ENCODE data around the gene PANX1. TPM values are rescaled to one million over a fixed set of nuclear protein-coding genes. Genes with fewer than 3 reads are reported as not detected.

Gene PANX1
- total RNA-seq, 2 donors from 2014 or later = 12.3 to 15.7 TPM

GRCh38 chr11:94181943-94182342 lies 53.3 kb downstream of the PANX1 start:
- no peak overlapping the region for H3K27ac ChIP-seq
- TF ChIP-seq CTCF (IDR thresholded peaks at IDR 0.05) = no peak
- no peak for DNase-seq (ENCODE audit: low spot score)
- no peak overlapping the region for H3K4me3 ChIP-seq
- H3K4me1 ChIP-seq = no peaks in the 10 kb centered on the region
- peaks cover 19% of the 10 kb centered on the region for H3K36me3 ChIP-seq
- no peaks in the 10 kb centered on the region for H3K9me3 ChIP-seq
- H3K27me3 ChIP-seq = no peaks in the 10 kb centered on the region

GRCh38 chr11:94183251-94183885 lies 54.7 kb downstream of the PANX1 start:
- TF ChIP-seq CTCF (IDR thresholded peaks at IDR 0.05) = no peak

GRCh38 chr11:94183886-94184264 lies 55.2 kb downstream of the PANX1 start:
- Histone ChIP-seq H3K36me3 (peaks cover 19% of the 10 kb centered on the region), H3K9me3 (no peaks in the 10 kb centered on the region), H3K27ac (no peak overlapping the region), H3K4me3 (no peak overlapping the region), H3K27me3 (no peaks in the 10 kb centered on the region), H3K4me1 (no peaks in the 10 kb centered on the region)
- TF ChIP-seq CTCF (IDR thresholded peaks at IDR 0.05) = peak; percentile 67 to 82
- peak; percentile 84 for DNase-seq (ENCODE audit: low spot score)

More at GRCh38 chr11:94183251-94183885, 54.7 kb downstream of the PANX1 start:
- Histone ChIP-seq H3K27ac (no peak overlapping the region), H3K4me3 (no peak overlapping the region), H3K27me3 (no peaks in the 10 kb centered on the region), H3K4me1 (no peaks in the 10 kb centered on the region), H3K9me3 (no peaks in the 10 kb centered on the region), H3K36me3 (peaks cover 19% of the 10 kb centered on the region)
- DNase-seq (ENCODE audit: low spot score) = no peak

GRCh38 chr11:94184362-94184761 lies 55.7 kb downstream of the PANX1 start:
- peaks cover 19% of the 10 kb centered on the region for H3K36me3 ChIP-seq
- no peaks in the 10 kb centered on the region for H3K27me3 ChIP-seq
- no peak for DNase-seq (ENCODE audit: low spot score)

GRCh38 chr11:94184846-94185245 lies 56.2 kb downstream of the PANX1 start:
- DNase-seq (ENCODE audit: low spot score) = no peak
- H3K36me3 ChIP-seq = peaks cover 16% of the 10 kb centered on the region
- H3K9me3 ChIP-seq = no peaks in the 10 kb centered on the region
- no peaks in the 10 kb centered on the region for H3K27me3 ChIP-seq
- no peak for TF ChIP-seq CTCF (IDR thresholded peaks at IDR 0.05)
- no peaks in the 10 kb centered on the region for H3K4me1 ChIP-seq
- no peak overlapping the region for H3K27ac ChIP-seq
- H3K4me3 ChIP-seq = no peak overlapping the region

More at GRCh38 chr11:94184362-94184761, 55.7 kb downstream of the PANX1 start:
- no peaks in the 10 kb centered on the region for H3K9me3 ChIP-seq
- TF ChIP-seq CTCF (IDR thresholded peaks at IDR 0.05) = no peak
- no peak overlapping the region for H3K27ac ChIP-seq
- H3K4me3 ChIP-seq = no peak overlapping the region
- H3K4me1 ChIP-seq = no peaks in the 10 kb centered on the region

Data from right atrium auricular region (tissue), 2 donors.